Effector CD4-positive, alpha-beta T cell (primary cell): ENCODE results near the gene TTYH3.
"Not testable (repeated sequence)": the region's sequence is repeated elsewhere in the genome, so short reads cannot be mapped to it uniquely, and the experiment has no call there.

Source experiments
- DNase-seq: peaks from one replicate; pipeline ENCODE4 v3.0.0-alpha.2; 2020

Gene TTYH3

DNA sequence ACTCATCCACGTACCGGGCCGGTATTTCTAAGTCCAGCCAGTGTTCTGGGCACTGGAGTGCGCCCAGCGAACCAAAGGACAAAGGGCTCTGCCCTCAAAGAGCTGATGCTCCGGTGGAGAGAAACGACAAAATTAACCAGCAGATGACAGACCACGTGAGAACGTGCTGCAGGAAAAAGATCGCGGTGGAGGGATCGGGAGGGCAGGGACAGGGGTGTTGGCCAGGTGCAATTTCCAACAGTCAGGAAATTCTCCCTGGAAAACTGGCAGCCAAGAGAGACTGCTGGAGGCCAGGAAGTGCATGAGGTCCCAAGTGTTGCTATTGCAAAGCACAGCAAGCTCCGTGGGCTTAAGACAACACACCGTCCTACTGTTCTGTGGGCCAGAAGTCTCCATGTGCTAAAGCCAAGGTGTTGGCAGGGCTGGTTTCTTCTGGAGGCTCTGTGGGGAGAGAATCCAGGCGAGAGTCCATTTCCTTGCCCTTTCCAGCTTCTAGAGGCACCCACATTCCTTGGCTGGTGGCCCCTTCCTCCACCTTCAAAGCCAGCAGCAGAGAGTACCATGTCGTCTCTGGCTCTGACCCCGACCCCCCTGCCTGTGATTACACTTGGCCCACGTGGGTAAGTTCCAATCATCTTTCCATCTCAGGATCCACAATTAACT is 34.9 kb downstream of the TTYH3 start:
- no peak for DNase-seq

GRCh38 chr7:2667843-2668242 is 36.1 kb downstream of the TTYH3 start:
- DNase-seq: no peak

DNA sequence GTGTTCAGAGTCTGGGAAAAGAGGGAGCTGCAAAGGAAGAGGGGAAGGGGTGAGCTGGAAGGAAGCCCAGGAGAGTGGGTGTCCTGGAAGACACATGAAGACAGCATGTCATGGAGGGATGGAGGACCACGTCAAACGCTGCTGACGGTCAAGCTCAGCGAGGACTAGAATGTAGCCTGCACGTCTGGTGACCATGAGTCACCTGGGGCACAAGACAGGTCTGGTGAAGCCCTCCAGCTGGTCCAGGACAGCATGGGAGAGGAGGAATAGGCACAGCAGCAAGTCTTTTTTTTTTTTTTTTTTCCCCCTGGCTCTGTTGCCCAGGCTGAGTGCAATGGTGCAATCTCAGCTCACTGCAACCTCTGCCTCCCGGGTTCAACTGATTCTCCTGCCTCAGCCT is 36.6 kb downstream of the TTYH3 start:
- no peak for DNase-seq

DNA sequence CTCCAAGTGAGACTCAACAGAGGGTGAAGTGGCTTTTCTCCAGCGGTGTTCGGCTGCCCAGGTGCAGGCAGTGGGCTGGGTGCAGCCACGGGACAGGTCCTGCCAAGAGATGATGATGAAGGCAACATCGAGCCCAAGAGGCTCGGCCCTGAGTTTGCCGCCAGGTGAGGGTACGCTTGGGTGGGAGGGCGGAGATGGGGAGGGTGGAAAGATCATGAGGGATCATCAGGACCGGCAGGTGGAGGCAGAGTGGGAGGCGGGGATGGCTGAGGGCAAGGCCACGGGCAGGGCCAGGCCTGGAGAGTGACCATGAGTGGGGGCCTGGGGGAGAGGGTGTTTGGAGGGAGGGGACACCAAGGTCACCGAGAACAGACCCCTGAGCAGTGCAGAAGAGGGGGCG is 38.4 kb downstream of the TTYH3 start:
- no peak for DNase-seq

GRCh38 chr7:2670720-2671391 is 39.1 kb downstream of the TTYH3 start:
- DNase-seq: peak; percentile 55

GRCh38 chr7:2673214-2673613 is 41.4 kb downstream of the TTYH3 start:
- not testable (repeated sequence) for DNase-seq

GRCh38 chr7:2673934-2674333 is 42.1 kb downstream of the TTYH3 start:
- no peak for DNase-seq

DNA sequence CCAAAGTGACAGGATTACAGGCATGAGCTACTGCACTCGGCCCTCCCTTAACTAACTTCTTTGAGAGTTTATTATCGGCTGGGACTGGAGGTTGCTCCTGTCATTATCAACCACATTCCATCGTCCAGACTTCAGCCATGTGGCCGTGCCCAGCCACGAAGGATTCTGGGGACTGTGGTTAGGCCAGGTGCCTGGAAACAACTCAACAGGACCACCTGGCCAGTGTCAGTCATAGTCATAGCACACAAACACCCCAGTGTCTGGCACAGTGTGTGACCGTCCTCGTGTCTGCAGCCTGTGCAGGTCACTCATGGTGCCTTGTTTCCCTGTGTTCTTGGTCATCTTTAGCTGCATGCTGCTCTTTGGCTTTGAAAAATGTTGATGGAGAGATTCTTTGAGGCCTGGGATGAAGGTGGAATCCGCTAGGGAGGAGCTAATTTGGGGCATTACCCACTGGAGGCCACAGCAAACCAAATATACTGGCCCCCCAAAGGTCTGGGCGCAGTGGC is 43.5 kb downstream of the TTYH3 start:
- DNase-seq: no peak

DNA sequence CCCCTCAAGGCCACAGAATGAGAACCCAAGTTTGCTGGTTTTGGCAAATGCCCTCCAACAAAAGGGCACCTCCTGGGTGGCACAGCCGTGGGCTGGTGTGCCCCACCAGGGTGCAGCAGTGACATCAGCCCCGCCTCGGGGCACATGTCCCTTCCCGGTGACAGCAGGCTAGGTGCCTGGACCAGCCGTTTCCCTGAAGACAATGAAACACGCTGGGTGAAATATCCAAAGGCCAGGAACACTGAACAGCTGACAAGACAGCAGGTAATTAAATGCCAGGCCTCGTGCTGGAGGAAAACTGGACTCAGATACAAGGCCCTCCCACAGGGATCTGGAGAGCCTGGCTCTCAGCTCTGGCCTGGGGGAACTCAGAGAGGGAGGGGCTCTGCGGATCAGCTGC is 44.8 kb downstream of the TTYH3 start:
- DNase-seq: not testable (repeated sequence)

GRCh38 chr7:2678454-2678853 is 46.7 kb downstream of the TTYH3 start:
- DNase-seq: not testable (repeated sequence)

GRCh38 chr7:2679135-2680127 is 47.6 kb downstream of the TTYH3 start:
- DNase-seq: not testable (repeated sequence)

DNA sequence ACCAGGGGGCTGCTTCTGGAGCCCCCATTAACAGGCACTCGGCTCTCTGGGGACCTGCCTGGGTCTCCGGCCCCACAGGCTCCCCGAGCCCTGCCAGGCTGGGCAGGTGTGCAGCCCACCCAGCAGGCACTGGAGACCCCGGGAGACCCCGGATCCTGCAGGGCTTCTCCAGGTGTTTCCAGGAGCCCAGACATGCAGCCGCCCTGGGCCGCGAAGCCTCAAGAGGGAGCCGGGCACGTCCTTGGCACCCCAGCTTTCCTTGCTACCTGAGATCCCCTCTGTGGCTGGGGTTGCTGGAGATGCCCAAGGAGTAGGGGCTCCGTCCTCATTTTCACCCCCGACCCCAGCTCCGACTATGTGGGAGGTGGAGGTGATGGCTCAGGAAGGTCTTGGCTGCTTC is 48.5 kb downstream of the TTYH3 start:
- no peak for DNase-seq

GRCh38 chr7:2680792-2681490 is 49.2 kb downstream of the TTYH3 start:
- peak; percentile 31 for DNase-seq

DNA sequence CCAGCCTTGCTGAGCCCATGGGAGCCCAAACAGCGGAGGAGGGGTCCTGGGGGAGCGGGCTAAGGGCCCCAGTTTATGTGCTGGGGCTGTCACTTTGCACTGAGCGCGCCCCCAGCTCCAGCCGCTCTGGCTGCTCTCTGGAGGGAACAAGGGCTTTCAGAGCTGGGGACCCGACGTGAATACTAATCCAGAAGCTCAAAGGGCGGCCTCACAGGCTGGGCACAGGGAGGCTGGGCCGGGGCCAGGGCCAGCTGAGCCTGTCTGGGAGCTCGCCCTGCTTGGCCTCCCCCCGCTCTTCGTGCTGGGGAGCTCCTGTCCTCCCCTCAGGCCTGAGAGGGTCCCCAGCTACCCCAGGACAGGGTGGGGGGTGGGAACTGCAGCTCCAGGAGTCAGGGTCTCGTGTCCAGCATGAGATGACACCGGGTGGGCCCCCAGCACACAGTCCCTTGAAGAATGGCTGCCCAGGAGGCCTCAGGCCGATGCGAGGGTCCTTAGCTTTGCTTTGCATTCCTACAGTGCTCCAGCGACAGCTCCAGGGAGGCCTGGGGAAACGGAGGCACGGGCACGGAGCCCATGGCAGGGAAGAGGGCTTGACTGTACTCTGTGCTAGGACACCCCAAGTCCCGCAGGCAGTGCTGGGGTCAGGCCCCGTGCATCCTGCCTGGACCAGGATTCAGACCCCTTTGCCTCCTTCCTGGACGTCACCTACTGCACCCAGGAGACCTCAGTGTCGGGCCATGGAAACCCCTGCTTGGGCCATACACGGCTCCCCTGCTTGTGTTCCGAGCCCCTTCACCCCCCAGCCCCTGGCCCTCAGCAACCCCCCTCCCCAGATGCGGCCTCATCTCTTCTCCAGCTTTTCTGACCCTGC is 50.4 kb downstream of the TTYH3 start:
- no peak for DNase-seq

GRCh38 chr7:2684501-2684900 is 52.7 kb downstream of the TTYH3 start:
- DNase-seq: no peak

- no peak for DNase-seq
Measured at GRCh38 chr7:2686101-2686500, 54.3 kb downstream of the TTYH3 start.

- no peak for DNase-seq
Measured at GRCh38 chr7:2687338-2687869, 55.6 kb downstream of the TTYH3 start.

- DNase-seq: no peak
Measured at GRCh38 chr7:2687881-2688318, 56.1 kb downstream of the TTYH3 start, which contains the start of gene AMZ1. AMZ1 (plus strand) TSS chr7:2688202; CDS start chr7:2700452, 12,250 bp downstream.

- DNase-seq: no peak
Measured at GRCh38 chr7:2688409-2689342, 56.9 kb downstream of the TTYH3 start.

DNA sequence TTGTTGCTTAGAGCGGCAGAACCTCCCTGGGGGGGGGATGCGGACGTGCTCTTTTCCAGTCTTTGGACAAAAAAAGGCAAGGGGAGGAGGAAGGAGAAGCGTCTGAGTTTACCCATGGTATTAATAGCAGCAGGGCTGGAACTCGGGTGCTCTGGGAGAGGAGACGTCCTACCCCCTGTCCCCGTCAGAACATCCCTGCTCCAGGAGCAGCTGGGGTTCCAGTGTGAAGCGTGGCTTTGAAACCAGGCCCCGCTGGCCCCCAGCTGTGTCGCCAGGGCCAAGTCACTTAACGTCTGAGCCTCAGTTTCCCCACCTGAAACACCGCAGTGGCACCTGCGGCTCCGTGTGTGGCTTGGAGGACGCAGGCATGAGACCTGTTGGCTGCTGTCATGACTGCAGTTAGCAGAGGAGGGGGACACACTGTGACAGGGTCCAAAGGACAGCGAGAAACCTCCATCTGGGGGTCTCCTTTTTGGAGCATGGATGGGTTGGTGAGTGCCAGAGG is 57.6 kb downstream of the TTYH3 start:
- DNase-seq: no peak
